ENCODE results near the gene SH3RF1.
"Not testable (repeated sequence)": the region's sequence is repeated elsewhere in the genome, so short reads cannot be mapped to it uniquely, and the experiment has no call there.

The SH3RF1 gene

GRCh38 chr4:169270810-169271691, at the start of gene SH3RF1:
SH3RF1 (minus strand) TSS chr4:169270956; CDS start chr4:169269212, 1,744 bp downstream.
- no peak for DNase-seq (ENCODE audit: low read depth)

- no peak for DNase-seq (ENCODE audit: low read depth)
Observed at GRCh38 chr4:169315530-169316343, 45.0 kb upstream of the SH3RF1 start.

- no peak for DNase-seq (ENCODE audit: low read depth)
Observed at GRCh38 chr4:169314906-169315305, 44.1 kb upstream of the SH3RF1 start.

- no peak for DNase-seq (ENCODE audit: low read depth)
Observed at GRCh38 chr4:169313732-169314131, 43.0 kb upstream of the SH3RF1 start.

- no peak for DNase-seq (ENCODE audit: low read depth)
Observed at GRCh38 chr4:169312690-169313422, 42.1 kb upstream of the SH3RF1 start.

DNA sequence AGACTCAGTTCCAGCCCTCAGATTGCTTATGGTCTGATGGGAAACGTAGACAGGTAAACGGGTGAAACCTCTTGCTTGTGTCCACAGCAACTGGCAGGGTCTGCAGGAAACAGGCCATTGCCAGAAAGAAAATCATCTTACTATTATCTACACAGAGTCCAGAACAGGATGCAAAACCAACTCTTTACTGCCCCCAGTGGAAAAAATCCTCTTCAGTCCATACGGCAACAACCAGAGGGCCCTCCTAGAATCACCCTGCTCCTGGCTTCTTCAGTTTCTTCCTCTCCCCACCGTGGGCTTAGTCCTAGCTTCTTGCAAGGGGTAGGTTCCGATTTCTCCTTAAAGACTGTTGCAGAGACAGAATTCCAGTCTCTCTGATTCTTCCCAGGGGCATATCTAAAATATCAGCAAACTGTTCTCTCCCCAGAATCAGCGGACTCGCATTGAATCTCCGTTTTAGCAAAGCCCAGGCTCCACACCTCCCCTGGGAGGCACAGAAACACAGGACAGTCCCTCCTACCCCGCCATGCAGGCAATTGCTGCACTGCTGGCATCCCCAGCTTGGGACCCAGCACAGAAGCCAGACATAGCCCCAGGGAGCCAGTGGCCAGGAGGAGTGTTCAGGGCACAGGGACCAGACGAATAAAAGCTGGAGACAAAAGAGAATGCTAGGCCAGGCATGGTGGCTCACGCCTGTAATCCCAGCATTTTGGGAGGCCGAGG, 41.0 kb upstream of the SH3RF1 start:
- DNase-seq (ENCODE audit: low read depth) = no peak

- no peak for DNase-seq (ENCODE audit: low read depth)
Observed at GRCh38 chr4:169309326-169309967, 38.7 kb upstream of the SH3RF1 start.

DNA sequence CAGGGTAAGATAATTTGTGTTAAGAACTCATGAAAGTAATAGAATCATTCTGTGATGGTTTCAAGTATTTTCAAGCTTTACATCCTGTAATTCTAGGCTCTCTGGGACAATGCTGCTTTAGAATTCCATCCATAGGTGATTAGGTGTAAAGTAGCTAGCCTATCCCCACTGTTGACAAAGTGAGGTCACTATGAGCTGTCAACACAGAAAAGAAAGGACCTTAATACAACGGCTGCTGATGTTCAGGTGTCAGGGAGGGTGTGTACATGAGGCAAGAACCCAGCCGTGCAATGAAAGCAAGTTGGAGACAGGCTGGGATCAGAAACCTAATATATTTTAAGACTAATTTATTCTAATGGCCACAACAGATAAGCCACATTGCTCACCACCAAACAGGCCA, 36.8 kb upstream of the SH3RF1 start:
- DNase-seq (ENCODE audit: low read depth) = no peak

GRCh38 chr4:169305651-169306050, 34.9 kb upstream of the SH3RF1 start:
- no peak for DNase-seq (ENCODE audit: low read depth)

- no peak for DNase-seq (ENCODE audit: low read depth)
Observed at GRCh38 chr4:169305173-169305572, 34.4 kb upstream of the SH3RF1 start.

DNA sequence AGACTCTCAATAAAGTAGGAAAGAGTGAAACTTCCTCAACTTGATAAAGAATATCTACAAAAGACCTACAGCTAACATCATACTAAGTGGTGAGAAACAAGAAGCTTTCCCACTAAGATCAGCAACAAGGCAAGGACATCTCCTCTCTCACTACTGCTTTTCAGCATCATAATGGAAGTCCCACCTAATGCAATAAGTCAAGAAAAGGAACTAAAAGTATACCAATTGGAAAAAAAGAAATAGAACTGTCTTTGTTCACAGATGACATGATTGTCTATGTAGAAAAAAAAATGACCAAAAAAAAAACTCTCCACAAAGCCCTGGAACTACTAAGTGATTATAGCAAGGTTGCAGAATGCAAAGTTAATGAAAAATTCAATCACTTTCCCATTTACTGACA, 25.1 kb upstream of the SH3RF1 start:
- DNase-seq (ENCODE audit: low read depth) = no peak

DNA sequence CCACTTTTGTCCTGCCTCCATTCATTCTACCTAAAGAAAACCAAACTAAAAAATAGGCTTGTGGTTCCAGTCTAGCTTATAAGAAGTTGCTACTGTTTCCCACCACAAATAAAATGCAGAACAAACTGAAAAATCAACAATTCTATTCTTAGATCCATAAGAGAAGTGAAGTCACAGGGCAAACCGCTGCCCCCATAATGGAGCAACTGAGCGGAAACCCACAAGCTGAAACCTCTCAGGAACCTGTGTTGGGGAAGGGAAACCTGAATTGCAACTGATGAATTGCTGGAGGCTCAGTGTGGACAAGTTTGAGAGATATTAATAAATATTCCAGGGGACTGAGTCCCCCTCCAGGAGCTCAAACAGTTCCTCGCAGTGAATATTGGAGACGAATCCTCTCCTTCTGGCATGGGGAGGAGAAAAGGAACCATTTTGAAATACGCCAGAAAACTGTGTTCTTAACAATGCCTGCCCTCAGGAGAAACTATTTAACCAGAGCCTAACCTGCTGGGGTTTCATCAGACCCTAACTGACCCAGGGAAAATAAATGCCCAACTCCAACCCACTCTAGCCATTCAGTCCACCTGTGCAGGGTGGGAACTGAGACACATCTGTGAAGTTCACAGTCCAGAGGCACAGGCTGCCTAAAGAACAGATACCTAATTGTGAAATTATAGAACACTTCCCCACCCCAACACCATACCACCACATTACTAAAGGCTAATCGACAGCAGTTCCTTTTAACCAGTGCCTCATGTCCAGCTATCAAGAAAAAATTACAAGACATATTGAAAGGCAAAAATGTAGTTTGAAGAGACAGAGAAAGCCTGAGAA, 22.8 kb upstream of the SH3RF1 start:
- no peak for DNase-seq (ENCODE audit: low read depth)

DNA sequence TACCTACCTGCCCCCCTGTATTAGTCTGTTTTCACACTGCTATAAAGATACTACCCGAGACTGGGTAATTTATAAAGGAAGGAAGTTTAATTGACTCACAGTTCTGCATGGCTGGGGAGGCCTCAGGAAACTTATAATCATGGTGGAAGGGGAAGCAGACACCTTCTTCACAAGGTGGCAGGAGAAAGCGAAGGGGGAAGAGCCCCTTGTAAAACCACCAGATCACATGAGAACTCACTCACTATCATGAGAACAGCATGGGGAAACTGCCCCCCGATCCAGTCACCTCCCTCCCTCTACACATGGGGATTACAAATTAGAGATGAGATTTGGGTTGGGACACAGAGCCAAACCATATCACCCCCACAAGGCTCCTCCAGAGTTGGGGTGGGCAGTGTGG, 17.2 kb upstream of the SH3RF1 start:
- not testable (repeated sequence) for DNase-seq (ENCODE audit: low read depth)

- DNase-seq (ENCODE audit: low read depth) = no peak
Observed at GRCh38 chr4:169286562-169287301, 16.0 kb upstream of the SH3RF1 start.

DNA sequence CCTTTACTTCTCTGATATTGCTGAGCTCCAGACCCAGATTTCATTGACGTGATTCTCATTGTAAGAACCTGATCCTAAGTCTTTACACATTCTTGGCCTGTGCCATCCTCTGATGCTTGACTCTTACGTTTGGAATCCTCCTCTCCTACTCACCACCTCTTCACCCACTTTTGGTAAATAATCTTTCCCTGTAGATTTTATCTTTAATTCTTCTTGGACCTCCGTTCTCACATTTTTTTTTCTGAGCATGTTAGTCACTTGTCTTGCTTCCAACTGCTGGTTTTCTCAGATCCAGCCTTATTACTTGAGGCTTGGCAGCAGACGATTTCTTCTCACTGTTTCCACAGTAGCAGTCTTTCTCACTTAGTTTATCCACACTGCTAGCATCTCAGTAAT, 12.4 kb upstream of the SH3RF1 start:
- DNase-seq (ENCODE audit: low read depth) = no peak

GRCh38 chr4:169282429-169283113, 11.8 kb upstream of the SH3RF1 start:
- DNase-seq (ENCODE audit: low read depth) = no peak

DNA sequence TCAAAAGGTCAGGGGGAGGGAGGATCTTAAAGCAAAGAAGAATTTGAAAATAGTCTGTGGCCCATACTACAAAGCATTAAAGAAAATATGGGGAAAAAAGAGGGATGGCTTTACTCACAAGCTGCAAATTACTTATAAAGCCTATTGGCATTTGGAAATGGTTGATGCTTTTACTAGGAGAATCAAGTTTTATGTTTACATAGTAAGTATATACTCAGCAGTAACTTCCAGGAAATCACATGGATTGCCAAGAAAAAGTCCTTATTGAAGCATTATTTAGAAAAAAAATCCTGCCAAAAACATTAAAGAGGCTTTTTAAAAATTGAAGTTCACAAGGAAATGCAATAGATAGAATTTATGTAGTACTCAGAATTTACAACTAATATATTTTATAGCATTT, 8.4 kb upstream of the SH3RF1 start:
- DNase-seq (ENCODE audit: low read depth) = no peak

DNA sequence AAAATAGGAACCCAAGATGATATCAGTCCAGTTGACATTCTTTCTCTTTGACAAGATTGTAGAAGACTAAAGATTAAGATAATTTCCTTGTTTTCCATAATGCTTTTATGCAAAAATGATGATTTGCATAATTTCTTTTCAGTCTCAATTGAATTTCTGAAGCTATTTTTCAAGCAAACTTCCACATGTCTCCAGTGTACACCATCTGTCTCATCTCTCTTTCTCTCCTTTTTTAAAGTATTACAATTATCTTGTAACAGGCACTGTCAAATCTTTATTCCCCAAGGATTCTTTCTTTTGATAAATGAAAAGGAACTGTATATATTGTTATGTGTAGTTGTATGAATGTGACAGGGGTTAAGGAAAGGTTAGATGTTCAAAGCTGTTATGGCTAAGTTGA, 7.9 kb upstream of the SH3RF1 start:
- DNase-seq (ENCODE audit: low read depth) = no peak

GRCh38 chr4:169277838-169278237, 7.1 kb upstream of the SH3RF1 start:
- DNase-seq (ENCODE audit: low read depth) = not testable (repeated sequence)

Measured in T-helper 22 cell (primary cell).